C4-2B (cell line): ENCODE results near the gene FAM234B.

Experiments
- CTCF ChIP-seq: fragments of 450-650 bp; conservative IDR thresholded peaks from 2 replicates; pipeline ENCODE4 v1.5.1; 2017; ENCODE audit warnings: mild to moderate bottlenecking
- ZFX ChIP-seq: fragments of 450-650 bp; IDR thresholded peaks from 2 replicates; pipeline ENCODE4 v1.6.1; 2017

GRCh38 chr12:13097491-13098011, 53.4 kb downstream of the FAM234B start:
- TF ChIP-seq CTCF, result no peak
- TF ChIP-seq ZFX, result no peak
